Measurements from ENCODE around the gene ALOX12B. TPM values are rescaled to one million over a fixed set of nuclear protein-coding genes. Genes with fewer than 3 reads are reported as not detected.

Gene ALOX12B
- total RNA-seq, 4 donors from 2014 or later: not detected

- no peak for DNase-seq
- Histone ChIP-seq H3K9me3 (no peaks in the 10 kb centered on the region), H3K4me1 (no peaks in the 10 kb centered on the region), H3K4me3 (no peak overlapping the region), H3K27me3 (peaks cover 8% of the 10 kb centered on the region), H3K36me3 (no peaks in the 10 kb centered on the region), H3K27ac (no peak overlapping the region)
- intact Hi-C loops (cut with DNase I; ENCODE audit: low total_unique reads): no loop called here
- in situ Hi-C loops (cut with MboI; ENCODE audit: low pct_ligation_motif_present in 1 of 4, low pct_unique_long_range_greater_than_20kb in 1 of 4, low sequenced_read_pairs in 3 of 4): loop anchor here in 1 of 4 donors (5.0 kb wide), 1 partner anchor 133 kb away; no protein-coding TSS in a partner anchor
- TF ChIP-seq EP300 (IDR thresholded peaks at IDR 0.05; ENCODE audit: low read depth): no peak
- TF ChIP-seq CTCF (IDR thresholded peaks at IDR 0.05): no peak
- no peak for TF ChIP-seq POLR2A (IDR thresholded peaks at IDR 0.05)
- no peak for TF ChIP-seq POLR2AphosphoS5 (IDR thresholded peaks at IDR 0.05)
- 84% methylated on average over 22 of the region's 24 CpGs; no CpG with 5 or more reads in 1 of the 2 donors for WGBS, 2 donors (ENCODE audit: low coverage in 1 of 2)
These were observed 42.4 kb downstream of the ALOX12B start for GRCh38 chr17:8044819-8045810.

GRCh38 chr17:8041979-8042378 is 45.5 kb downstream of the ALOX12B start:
- intact Hi-C loops (cut with DNase I; ENCODE audit: low total_unique reads): no loop called here
- no peaks in the 10 kb centered on the region for H3K36me3 ChIP-seq
- DNase-seq: no peak
- in situ Hi-C loops (cut with MboI; ENCODE audit: low pct_ligation_motif_present in 1 of 4, low pct_unique_long_range_greater_than_20kb in 1 of 4, low sequenced_read_pairs in 3 of 4): loop anchor here in 1 of 4 donors (5.0 kb wide), 1 partner anchor 130 kb away; no protein-coding TSS in a partner anchor
- TF ChIP-seq EP300 (IDR thresholded peaks at IDR 0.05; ENCODE audit: low read depth) (no peak), POLR2AphosphoS5 (IDR thresholded peaks at IDR 0.05) (no peak), POLR2A (IDR thresholded peaks at IDR 0.05) (no peak), CTCF (IDR thresholded peaks at IDR 0.05) (no peak)
- no peak overlapping the region for H3K4me3 ChIP-seq
- peaks cover 31% of the 10 kb centered on the region for H3K27me3 ChIP-seq
- H3K27ac ChIP-seq: no peak overlapping the region
- peaks cover 0 to 12% (median 10%) of the 10 kb centered on the region in 4 donors for H3K4me1 ChIP-seq
- no peaks in the 10 kb centered on the region for H3K9me3 ChIP-seq

- intact Hi-C loops (cut with DNase I; ENCODE audit: low total_unique reads): no loop called here
- TF ChIP-seq POLR2AphosphoS5 (IDR thresholded peaks at IDR 0.05) (peak in 2 of 3 donors; percentile 43 to 49), EP300 (IDR thresholded peaks at IDR 0.05; ENCODE audit: low read depth) (no peak), CTCF (IDR thresholded peaks at IDR 0.05) (peak; percentile 40 to 72 (median 48)), POLR2A (IDR thresholded peaks at IDR 0.05) (no peak)
- in situ Hi-C loops (cut with MboI; ENCODE audit: low pct_ligation_motif_present in 1 of 4, low pct_unique_long_range_greater_than_20kb in 1 of 4, low sequenced_read_pairs in 3 of 4): loop anchor here in 1 of 4 donors (5.0 kb wide), 1 partner anchor 129 kb away; no protein-coding TSS in a partner anchor
These were observed 46.1 kb downstream of the ALOX12B start for GRCh38 chr17:8041249-8041928.

More at GRCh38 chr17:8041249-8041928, 46.1 kb downstream of the ALOX12B start:
- no peaks in the 10 kb centered on the region for H3K9me3 ChIP-seq
- WGBS, 2 donors (ENCODE audit: low coverage in 1 of 2): 70 to 80% methylated on average over 8 of the region's 8 CpGs
- DNase-seq: peak; percentile 56
- peak overlapping the region; percentile 14 to 65 (median 52) for H3K27ac ChIP-seq
- H3K27me3 ChIP-seq: peaks cover 31% of the 10 kb centered on the region
- H3K4me1 ChIP-seq: peaks cover 0 to 12% (median 10%) of the 10 kb centered on the region in 4 donors
- H3K4me3 ChIP-seq: no peak overlapping the region
- no peaks in the 10 kb centered on the region for H3K36me3 ChIP-seq

Data from transverse colon (tissue), 4 donors.